ENCODE results near the gene KCNJ5. TPM values are rescaled to one million over a fixed set of nuclear protein-coding genes. Genes with fewer than 3 reads are reported as not detected.

KCNJ5 gene
- total RNA-seq, 4 donors from 2014 or later: 0.31 to 3.2 (median 0.71) TPM

DNA sequence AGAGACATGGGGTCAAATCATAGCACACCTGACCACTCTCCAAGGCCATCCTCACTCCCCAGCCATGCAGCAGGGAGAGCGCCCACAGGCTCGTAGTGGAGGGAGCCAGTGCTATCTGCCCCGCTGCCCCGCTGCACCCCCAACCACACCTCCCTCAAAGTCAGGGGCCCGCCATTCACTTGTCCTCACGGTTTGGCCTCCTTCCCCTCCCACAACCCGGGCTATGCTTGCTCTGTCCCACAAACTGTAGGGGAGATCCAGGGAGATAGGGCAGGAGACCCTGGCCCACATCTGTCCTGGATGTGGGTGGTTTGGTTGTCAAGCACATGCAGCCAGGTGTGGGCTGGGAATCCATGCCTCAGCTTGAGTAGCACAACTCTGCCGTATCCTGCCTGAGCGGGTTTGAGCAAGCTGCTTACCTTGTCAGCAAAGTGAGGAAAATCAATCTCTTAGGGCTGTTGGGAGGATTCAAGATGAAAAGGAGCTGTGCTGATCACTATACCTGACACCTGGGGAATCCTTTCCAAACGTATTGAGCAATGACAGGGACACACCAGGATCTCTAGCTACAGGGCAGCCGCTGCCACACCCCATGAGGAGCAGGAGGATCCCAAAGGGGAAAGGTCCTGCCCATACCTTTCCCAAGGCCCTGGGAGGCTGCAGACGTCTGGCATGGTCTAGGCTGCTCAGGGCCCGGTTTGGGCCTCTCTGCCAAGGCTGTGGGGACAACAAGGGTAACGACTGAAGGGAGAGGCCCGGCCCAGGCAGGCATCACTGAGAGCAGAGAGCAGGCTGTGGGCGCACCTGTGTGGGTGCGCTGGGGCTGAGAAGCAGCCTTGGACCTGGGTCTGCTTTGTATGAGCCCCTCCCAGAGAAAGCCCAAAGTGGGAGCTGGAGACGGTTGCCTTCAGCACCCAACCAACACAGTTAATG is 23.3 kb downstream of the KCNJ5 start:
- TF ChIP-seq EP300 (IDR thresholded peaks at IDR 0.05): no peak
- TF ChIP-seq POLR2AphosphoS5 (IDR thresholded peaks at IDR 0.05): no peak
- TF ChIP-seq, protein P1, sequence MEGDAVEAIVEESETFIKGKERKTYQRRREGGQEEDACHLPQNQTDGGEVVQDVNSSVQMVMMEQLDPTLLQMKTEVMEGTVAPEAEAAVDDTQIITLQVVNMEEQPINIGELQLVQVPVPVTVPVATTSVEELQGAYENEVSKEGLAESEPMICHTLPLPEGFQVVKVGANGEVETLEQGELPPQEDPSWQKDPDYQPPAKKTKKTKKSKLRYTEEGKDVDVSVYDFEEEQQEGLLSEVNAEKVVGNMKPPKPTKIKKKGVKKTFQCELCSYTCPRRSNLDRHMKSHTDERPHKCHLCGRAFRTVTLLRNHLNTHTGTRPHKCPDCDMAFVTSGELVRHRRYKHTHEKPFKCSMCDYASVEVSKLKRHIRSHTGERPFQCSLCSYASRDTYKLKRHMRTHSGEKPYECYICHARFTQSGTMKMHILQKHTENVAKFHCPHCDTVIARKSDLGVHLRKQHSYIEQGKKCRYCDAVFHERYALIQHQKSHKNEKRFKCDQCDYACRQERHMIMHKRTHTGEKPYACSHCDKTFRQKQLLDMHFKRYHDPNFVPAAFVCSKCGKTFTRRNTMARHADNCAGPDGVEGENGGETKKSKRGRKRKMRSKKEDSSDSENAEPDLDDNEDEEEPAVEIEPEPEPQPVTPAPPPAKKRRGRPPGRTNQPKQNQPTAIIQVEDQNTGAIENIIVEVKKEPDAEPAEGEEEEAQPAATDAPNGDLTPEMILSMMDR (IDR thresholded peaks at IDR 0.05): no peak
- no peak for TF ChIP-seq POLR2A (IDR thresholded peaks at IDR 0.05)
- Histone ChIP-seq H3K36me3 (no peaks in the 10 kb centered on the region), H3K27ac (no peak overlapping the region), H3K4me1 (peaks cover 0 to under 1% (median 0%) of the 10 kb centered on the region in 3 donors), H3K4me3 (no peak overlapping the region), H3K9me3 (no peaks in the 10 kb centered on the region), H3K27me3 (no peaks in the 10 kb centered on the region)
- no peak for ATAC-seq
- WGBS, 2 donors (ENCODE audit: low coverage in 1 of 2): 96 to 100% methylated on average over 5 of the region's 18 CpGs

DNA sequence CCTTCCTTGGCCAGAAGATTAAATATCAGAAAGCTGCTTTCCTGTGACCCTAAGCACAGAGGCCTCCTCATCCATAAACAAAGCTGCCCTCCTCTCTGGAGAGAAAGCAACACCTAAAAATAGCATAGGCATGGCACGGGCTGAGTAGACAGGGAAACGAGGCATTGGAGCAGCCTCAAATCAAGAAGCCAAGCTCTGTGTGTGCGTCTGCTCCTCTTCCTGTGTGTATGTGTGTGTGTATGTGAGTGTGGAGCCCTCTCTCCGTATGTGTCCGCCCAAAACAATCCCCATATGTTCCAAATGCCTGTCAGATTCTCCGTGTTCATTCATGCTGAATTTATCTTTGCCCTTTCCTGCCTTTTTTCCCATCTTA is 24.0 kb downstream of the KCNJ5 start:
- no peak overlapping the region for H3K27ac ChIP-seq
- H3K36me3 ChIP-seq: no peaks in the 10 kb centered on the region
- TF ChIP-seq POLR2A (IDR thresholded peaks at IDR 0.05) (no peak), EP300 (IDR thresholded peaks at IDR 0.05) (no peak), POLR2AphosphoS5 (IDR thresholded peaks at IDR 0.05) (no peak)
- TF ChIP-seq, protein P1 (IDR thresholded peaks at IDR 0.05): no peak
- H3K27me3 ChIP-seq: peaks cover 2% of the 10 kb centered on the region
- ATAC-seq: no peak
- no peaks in the 10 kb centered on the region for H3K4me1 ChIP-seq
- WGBS, 2 donors (ENCODE audit: low coverage in 1 of 2): 27 to 47% methylated on average over 6 of the region's 6 CpGs
- no peak overlapping the region for H3K4me3 ChIP-seq
- no peaks in the 10 kb centered on the region for H3K9me3 ChIP-seq

DNA sequence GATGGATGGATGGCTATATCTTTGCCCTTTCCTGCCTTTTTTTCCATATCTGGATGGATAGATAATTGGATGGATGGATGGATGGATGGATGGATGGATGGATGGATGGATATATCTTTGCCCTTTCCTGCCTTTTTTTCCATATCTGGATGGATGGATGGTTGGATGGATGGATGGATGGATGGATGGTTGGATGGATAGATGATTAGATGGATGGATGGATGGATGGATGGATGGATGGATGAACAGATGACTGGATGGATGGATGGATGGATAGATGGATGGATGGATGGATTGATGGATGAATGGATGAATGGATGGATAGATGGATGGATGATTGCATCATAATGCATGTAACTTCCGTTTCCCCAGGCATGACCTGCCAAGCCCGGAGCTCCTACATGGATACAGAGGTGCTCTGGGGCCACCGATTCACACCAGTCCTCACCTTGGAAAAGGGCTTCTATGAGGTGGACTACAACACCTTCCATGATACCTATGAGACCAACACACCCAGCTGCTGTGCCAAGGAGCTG is 24.9 kb downstream of the KCNJ5 start:
- no peaks in the 10 kb centered on the region for H3K9me3 ChIP-seq
- H3K36me3 ChIP-seq: no peaks in the 10 kb centered on the region
- no peak overlapping the region for H3K27ac ChIP-seq
- peaks cover 7% of the 10 kb centered on the region for H3K27me3 ChIP-seq
- TF ChIP-seq, protein P1 (IDR thresholded peaks at IDR 0.05): no peak
- TF ChIP-seq POLR2AphosphoS5 (IDR thresholded peaks at IDR 0.05) (no peak), POLR2A (IDR thresholded peaks at IDR 0.05) (no peak), EP300 (IDR thresholded peaks at IDR 0.05) (no peak)
- no peak for ATAC-seq
- no peaks in the 10 kb centered on the region for H3K4me1 ChIP-seq
- no peak overlapping the region for H3K4me3 ChIP-seq
- WGBS, 2 donors (ENCODE audit: low coverage in 1 of 2): 20 to 67% methylated on average over 1 to 3 of the region's 3 CpGs

DNA sequence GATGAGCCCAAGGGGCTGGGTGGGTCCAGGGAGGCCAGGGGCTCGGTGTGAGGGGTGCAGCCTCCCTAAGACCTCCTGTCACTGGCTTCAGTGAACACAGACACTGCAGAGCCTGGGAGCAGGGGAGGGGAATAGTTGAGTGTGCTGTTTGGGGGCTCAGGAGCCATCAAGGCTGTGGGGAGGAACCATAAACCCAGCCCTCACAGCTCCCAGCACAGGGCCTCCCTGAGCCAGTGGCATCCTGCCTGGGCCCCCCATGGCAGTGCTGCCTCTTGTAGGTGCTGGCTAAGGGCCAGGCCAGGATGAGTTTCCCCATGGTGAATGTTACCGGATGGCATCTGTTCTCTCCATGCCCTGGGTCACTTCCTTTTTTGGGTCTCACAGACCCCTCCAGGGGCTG is 25.5 kb downstream of the KCNJ5 start:
- H3K4me3 ChIP-seq: no peak overlapping the region
- H3K9me3 ChIP-seq: no peaks in the 10 kb centered on the region
- no CpG with 5 or more reads among the region's 2 CpGs for WGBS, 2 donors (ENCODE audit: low coverage in 1 of 2)
- H3K4me1 ChIP-seq: no peaks in the 10 kb centered on the region
- no peak overlapping the region for H3K27ac ChIP-seq
- TF ChIP-seq POLR2AphosphoS5 (IDR thresholded peaks at IDR 0.05): no peak
- TF ChIP-seq, protein P1 (IDR thresholded peaks at IDR 0.05): no peak
- TF ChIP-seq POLR2A (IDR thresholded peaks at IDR 0.05): no peak
- TF ChIP-seq EP300 (IDR thresholded peaks at IDR 0.05): no peak
- H3K36me3 ChIP-seq: no peaks in the 10 kb centered on the region
- peaks cover 7% of the 10 kb centered on the region for H3K27me3 ChIP-seq
- ATAC-seq: no peak
